BJ (cell line): ENCODE data around the gene TMEM258. TPM values are rescaled to one million over a fixed set of nuclear protein-coding genes. Genes with fewer than 3 reads are reported as not detected.
A peak's percentile ranks its signal among the peaks of the same experiment; 100 is the strongest.

ENCODE experiments used
- CTCF ChIA-PET: fragments of 350-600 bp; formaldehyde crosslinking; extraction: SDS; loops from one replicate; lab custom pipeline; 2021; ENCODE audit warnings: antibody characterized with exemption, inconsistent platforms; lab: Yijun Ruan, JAX
- POLR2A ChIA-PET: fragments of 300-600 bp; sonication (Branson Sonifier 250); formaldehyde crosslinking; extraction: SDS; loops from one replicate; lab custom pipeline; 2021; ENCODE audit warnings: antibody characterized with exemption; lab: Charles Lee
- DNase-seq: peaks from one replicate; pipeline ENCODE4 v3.0.0-alpha.2; 2011; ENCODE audit warnings: low read depth
- H3K27me3 ChIP-seq: 2 replicates; pipeline ENCODE4 v1.6.0; 2011; ENCODE audit warnings: low read length; ENCODE audit not compliant: control insufficient read depth, insufficient read depth
- H3K36me3 ChIP-seq: 2 replicates; pipeline ENCODE4 v1.5.1; 2011; ENCODE audit warnings: low read length; ENCODE audit not compliant: control insufficient read depth, insufficient read depth
- H3K4me3 ChIP-seq: 2 replicates; pipeline ENCODE4 v1.5.1; 2011; ENCODE audit warnings: low read depth, mild to moderate bottlenecking, control low read depth, low read length
- CTCF ChIP-seq: IDR thresholded peaks from 2 replicates; pipeline ENCODE4 v1.5.1; 2011; ENCODE audit warnings: low read depth, mild to moderate bottlenecking, control low read depth, inconsistent platforms, low read length, moderate library complexity; ENCODE audit not compliant: insufficient read depth
- polyA plus RNA-seq: library from polyadenylated mRNA; depleted of rRNA; stranded (reverse); fragments of >200 nt; gene quantifications from 2 replicates; pipeline ENCODE4 v1.2.3, GENCODE V29; 2011

Gene TMEM258
- polyA plus RNA-seq, 1 experiment = 371 TPM

DNA sequence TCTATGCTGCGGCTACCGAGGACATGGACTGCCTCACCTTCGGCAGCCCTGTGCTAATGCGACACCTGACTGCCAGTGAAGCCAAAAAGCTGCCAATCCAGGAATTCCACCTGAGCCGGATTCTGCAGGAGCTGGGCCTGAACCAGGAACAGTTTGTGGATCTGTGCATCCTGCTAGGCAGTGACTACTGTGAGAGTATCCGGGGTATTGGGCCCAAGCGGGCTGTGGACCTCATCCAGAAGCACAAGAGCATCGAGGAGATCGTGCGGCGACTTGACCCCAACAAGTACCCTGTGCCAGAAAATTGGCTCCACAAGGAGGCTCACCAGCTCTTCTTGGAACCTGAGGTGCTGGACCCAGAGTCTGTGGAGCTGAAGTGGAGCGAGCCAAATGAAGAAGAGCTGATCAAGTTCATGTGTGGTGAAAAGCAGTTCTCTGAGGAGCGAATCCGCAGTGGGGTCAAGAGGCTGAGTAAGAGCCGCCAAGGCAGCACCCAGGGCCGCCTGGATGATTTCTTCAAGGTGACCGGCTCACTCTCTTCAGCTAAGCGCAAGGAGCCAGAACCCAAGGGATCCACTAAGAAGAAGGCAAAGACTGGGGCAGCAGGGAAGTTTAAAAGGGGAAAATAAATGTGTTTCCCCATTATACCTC is 3.6 kb upstream of the TMEM258 start:
- no peaks in the 10 kb centered on the region for H3K27me3 ChIP-seq
- CTCF ChIA-PET = interaction anchor here (1.0 to 5.2 kb wide), 18 partner anchors 8 to 516 kb away, joined by 3 to 62 read pairs (median 6); partner anchors contain the start of gene BEST1
- no peak overlapping the region for H3K4me3 ChIP-seq
- DNase-seq = no peak
- POLR2A ChIA-PET = no interaction called here
- H3K36me3 ChIP-seq = no peaks in the 10 kb centered on the region; the same call in 1 of the 2 replicates
- TF ChIP-seq CTCF = no peak

DNA sequence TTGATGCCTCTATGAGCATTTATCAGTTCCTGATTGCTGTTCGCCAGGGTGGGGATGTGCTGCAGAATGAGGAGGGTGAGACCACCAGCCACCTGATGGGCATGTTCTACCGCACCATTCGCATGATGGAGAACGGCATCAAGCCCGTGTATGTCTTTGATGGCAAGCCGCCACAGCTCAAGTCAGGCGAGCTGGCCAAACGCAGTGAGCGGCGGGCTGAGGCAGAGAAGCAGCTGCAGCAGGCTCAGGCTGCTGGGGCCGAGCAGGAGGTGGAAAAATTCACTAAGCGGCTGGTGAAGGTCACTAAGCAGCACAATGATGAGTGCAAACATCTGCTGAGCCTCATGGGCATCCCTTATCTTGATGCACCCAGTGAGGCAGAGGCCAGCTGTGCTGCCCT is 3.1 kb upstream of the TMEM258 start:
- Histone ChIP-seq H3K4me3 (no peak overlapping the region), H3K27me3 (no peaks in the 10 kb centered on the region), H3K36me3 (no peaks in the 10 kb centered on the region; the same call in 1 of the 2 replicates)
- ChIA-PET POLR2A (no interaction called here), CTCF (interaction anchor here (1.4 to 5.2 kb wide), 7 partner anchors 11 to 313 kb away, joined by 3 to 62 read pairs (median 32); partner anchors contain the start of gene BEST1)
- no peak for DNase-seq
- TF ChIP-seq CTCF = no peak

DNA sequence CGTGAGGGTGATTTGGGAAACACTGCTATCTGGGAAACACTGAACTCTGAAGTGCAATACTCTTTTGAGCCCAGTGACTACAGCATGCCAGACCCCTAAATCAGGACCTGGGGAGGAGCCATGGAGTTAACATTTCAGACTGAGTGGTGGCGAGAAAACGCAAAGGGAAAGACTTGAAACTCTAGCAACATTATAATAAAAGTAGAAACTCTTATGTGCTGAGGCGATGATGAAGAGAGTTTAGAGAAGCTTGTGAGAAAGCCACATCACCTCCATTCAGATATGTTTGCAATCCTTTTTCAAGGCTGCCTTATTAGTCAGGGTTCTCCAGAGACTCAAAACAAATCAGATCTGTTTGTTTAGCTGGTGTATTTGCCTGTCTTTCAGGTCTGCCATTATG is 2.2 kb upstream of the TMEM258 start:
- no peak for TF ChIP-seq CTCF
- H3K4me3 ChIP-seq = no peak overlapping the region
- DNase-seq = no peak
- H3K36me3 ChIP-seq = peaks cover 6% of the 10 kb centered on the region
- ChIA-PET POLR2A (no interaction called here), CTCF (interaction anchor here (0.9 to 4.2 kb wide), 3 partner anchors 12 to 313 kb away, joined by 6 to 32 read pairs (median 11); no protein-coding TSS in a partner anchor)
- no peaks in the 10 kb centered on the region for H3K27me3 ChIP-seq

DNA sequence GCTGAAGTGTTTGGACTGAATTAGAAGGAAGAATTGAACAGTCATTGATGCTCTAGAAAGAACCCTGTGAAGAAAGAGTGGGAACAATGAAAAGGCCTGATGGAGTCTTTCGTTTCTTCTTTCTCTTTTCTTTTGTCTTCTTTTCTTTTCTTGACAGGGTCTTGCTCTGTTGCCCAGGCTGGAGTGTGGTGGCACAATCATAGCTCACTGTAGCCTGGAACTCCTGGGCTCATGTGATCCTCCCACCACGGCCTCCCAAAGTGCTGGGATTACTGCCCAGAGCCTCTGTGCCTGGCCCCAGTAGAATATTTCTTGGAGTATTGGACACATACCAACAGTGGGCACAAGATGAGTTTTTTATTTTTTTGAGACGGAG is 1.4 kb upstream of the TMEM258 start:
- Histone ChIP-seq H3K4me3 (no peak overlapping the region; the same call in 1 of the 2 replicates), H3K27me3 (no peaks in the 10 kb centered on the region), H3K36me3 (peaks cover 11% of the 10 kb centered on the region)
- TF ChIP-seq CTCF = no peak
- ChIA-PET POLR2A (no interaction called here), CTCF (interaction anchor here (0.7 to 2.8 kb wide), 6 partner anchors 23 to 314 kb away, joined by 3 to 11 read pairs (median 7); partner anchors contain the start of gene FADS1)
- DNase-seq = no peak

- ChIA-PET CTCF (interaction anchor here (0.7 to 2.8 kb wide), 7 partner anchors 23 to 517 kb away, joined by 3 to 11 read pairs (median 6); partner anchors contain the start of gene FADS1), POLR2A (no interaction called here)
- no peak for DNase-seq
- H3K36me3 ChIP-seq = peaks cover 13% of the 10 kb centered on the region
- no peak for TF ChIP-seq CTCF
- H3K27me3 ChIP-seq = no peaks in the 10 kb centered on the region
- peak overlapping the region; percentile 81 for H3K4me3 ChIP-seq
Observed at GRCh38 chr11:61793083-61793828, 857 bp upstream of the TMEM258 start.
